ENCODE measurements around the gene GOLGA8M.
"Not testable (repeated sequence)": the region's sequence is repeated elsewhere in the genome, so short reads cannot be mapped to it uniquely, and the experiment has no call there.

DNA sequence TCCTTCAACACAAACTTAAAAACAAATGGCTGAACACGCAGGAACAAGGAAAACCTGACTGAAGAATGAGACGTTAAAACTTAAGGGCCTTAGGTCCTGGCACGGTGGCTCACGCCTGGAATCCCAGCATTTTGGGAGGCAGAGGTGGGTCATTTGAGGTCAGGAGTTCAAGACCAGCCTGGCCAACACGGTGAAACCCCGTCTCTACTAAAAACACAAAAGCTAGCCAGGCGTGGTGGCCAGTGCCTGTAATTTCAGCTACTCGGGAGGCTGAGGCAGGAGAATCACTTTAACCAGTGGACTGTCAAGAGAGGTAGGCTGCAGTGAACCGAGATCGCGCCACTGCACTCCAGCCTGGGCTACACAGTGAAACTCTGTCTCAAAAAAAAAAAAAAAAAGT is 6.4 kb upstream of the GOLGA8M start:
- not testable (repeated sequence) for TF ChIP-seq POLR2A, POLR2AphosphoS5 (IDR thresholded peaks at IDR 0.05)
- TF ChIP-seq, protein P1, sequence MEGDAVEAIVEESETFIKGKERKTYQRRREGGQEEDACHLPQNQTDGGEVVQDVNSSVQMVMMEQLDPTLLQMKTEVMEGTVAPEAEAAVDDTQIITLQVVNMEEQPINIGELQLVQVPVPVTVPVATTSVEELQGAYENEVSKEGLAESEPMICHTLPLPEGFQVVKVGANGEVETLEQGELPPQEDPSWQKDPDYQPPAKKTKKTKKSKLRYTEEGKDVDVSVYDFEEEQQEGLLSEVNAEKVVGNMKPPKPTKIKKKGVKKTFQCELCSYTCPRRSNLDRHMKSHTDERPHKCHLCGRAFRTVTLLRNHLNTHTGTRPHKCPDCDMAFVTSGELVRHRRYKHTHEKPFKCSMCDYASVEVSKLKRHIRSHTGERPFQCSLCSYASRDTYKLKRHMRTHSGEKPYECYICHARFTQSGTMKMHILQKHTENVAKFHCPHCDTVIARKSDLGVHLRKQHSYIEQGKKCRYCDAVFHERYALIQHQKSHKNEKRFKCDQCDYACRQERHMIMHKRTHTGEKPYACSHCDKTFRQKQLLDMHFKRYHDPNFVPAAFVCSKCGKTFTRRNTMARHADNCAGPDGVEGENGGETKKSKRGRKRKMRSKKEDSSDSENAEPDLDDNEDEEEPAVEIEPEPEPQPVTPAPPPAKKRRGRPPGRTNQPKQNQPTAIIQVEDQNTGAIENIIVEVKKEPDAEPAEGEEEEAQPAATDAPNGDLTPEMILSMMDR (IDR thresholded peaks at IDR 0.05 in 8 of 11, conservative IDR thresholded peaks at IDR 0.05 in 3 of 11): not testable (repeated sequence)

All from spleen (tissue), 7 donors.